Measurements from ENCODE around the gene GRIP2.

GRIP2 gene

DNA sequence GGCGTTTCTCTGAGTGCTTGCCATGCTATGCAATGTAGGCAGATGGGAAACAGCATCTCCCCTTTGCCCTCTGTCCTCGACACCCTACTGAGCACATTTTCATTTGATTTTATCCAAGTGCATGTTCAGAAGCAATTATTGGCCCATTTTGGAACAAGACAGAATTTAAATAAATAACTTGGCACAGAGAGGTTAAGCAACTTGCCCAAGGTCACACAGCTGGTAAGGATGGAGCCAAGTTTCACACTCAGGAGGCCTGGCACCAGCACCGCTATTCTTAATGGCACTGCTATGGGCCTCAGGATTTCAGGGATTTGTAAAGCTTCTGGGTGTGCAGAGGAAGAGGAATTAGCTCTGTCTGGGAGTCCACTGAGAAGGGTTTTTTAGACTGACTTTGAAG is 2.5 kb upstream of the GRIP2 start:
- Histone ChIP-seq H3K27ac (ENCODE audit: low read depth, low read length) (no peak overlapping the region), H3K27me3 (ENCODE audit: control insufficient read depth in 1 of 2, insufficient read depth in 2 of 2, low read length in 2 of 2) (no peaks in the 10 kb centered on the region), H3K36me3 (ENCODE audit: control insufficient read depth in 1 of 2, insufficient read depth in 2 of 2, low read length in 2 of 2) (no peaks in the 10 kb centered on the region), H3K4me1 (ENCODE audit: control insufficient read depth in 1 of 2, insufficient read depth in 2 of 2, low read length in 2 of 2) (peaks cover 4% of the 10 kb centered on the region in 2 donors), H3K9me3 (ENCODE audit: control insufficient read depth in 1 of 2, low read length in 2 of 2) (no peaks in the 10 kb centered on the region), H3K9ac (ENCODE audit: low read depth in 1 of 2, low read length in 2 of 2) (no peak overlapping the region), H3K4me3 (ENCODE audit: low read depth in 1 of 2, low read length in 2 of 2) (no peak overlapping the region)

- Histone ChIP-seq H3K36me3 (ENCODE audit: control insufficient read depth in 1 of 2, insufficient read depth in 2 of 2, low read length in 2 of 2) (no peaks in the 10 kb centered on the region), H3K27ac (ENCODE audit: low read depth, low read length) (no peak overlapping the region), H3K4me1 (ENCODE audit: control insufficient read depth in 1 of 2, insufficient read depth in 2 of 2, low read length in 2 of 2) (no peaks in the 10 kb centered on the region), H3K9ac (ENCODE audit: low read depth in 1 of 2, low read length in 2 of 2) (no peak overlapping the region), H3K4me3 (ENCODE audit: low read depth in 1 of 2, low read length in 2 of 2) (no peak overlapping the region), H3K27me3 (ENCODE audit: control insufficient read depth in 1 of 2, insufficient read depth in 2 of 2, low read length in 2 of 2) (no peaks in the 10 kb centered on the region), H3K9me3 (ENCODE audit: control insufficient read depth in 1 of 2, low read length in 2 of 2) (no peaks in the 10 kb centered on the region)
Observed at GRCh38 chr3:14541646-14542045, 1.5 kb upstream of the GRIP2 start.

- H3K27ac ChIP-seq (ENCODE audit: low read depth, low read length), result no peak overlapping the region
- no peaks in the 10 kb centered on the region for H3K36me3 ChIP-seq (ENCODE audit: control insufficient read depth in 1 of 2, insufficient read depth in 2 of 2, low read length in 2 of 2)
- H3K4me1 ChIP-seq (ENCODE audit: control insufficient read depth in 1 of 2, insufficient read depth in 2 of 2, low read length in 2 of 2), result no peaks in the 10 kb centered on the region
- no peak overlapping the region for H3K4me3 ChIP-seq (ENCODE audit: low read depth in 1 of 2, low read length in 2 of 2)
- H3K9ac ChIP-seq (ENCODE audit: low read depth in 1 of 2, low read length in 2 of 2), result no peak overlapping the region
- H3K27me3 ChIP-seq (ENCODE audit: control insufficient read depth in 1 of 2, insufficient read depth in 2 of 2, low read length in 2 of 2), result no peaks in the 10 kb centered on the region
- no peaks in the 10 kb centered on the region for H3K9me3 ChIP-seq (ENCODE audit: control insufficient read depth in 1 of 2, low read length in 2 of 2)
Observed at GRCh38 chr3:14540821-14541385, 761 bp upstream of the GRIP2 start.

DNA sequence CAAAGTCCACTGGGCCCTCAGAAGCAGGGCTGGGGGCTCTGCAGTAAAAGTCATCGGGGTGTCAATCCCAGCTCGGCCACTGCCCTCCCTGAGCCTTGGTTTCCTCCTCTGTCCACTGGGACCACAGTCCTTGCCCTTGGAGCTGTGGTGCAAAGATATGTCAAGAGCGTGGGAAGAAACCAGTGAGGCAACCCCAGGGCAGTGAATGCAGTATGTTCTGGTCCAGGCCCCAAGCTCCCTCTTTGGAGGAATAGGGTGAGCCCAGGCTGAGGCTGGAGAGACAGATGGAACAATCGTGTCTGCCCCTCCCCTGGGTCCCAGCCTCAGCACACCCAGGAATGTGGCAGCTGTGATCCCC is 779 bp downstream of the GRIP2 start:
- H3K9me3 ChIP-seq (ENCODE audit: control insufficient read depth in 1 of 2, low read length in 2 of 2), result no peaks in the 10 kb centered on the region
- no peak overlapping the region for H3K27ac ChIP-seq (ENCODE audit: low read depth, low read length)
- no peaks in the 10 kb centered on the region for H3K36me3 ChIP-seq (ENCODE audit: control insufficient read depth in 1 of 2, insufficient read depth in 2 of 2, low read length in 2 of 2)
- peaks cover 0 to 3% of the 10 kb centered on the region in 2 donors for H3K27me3 ChIP-seq (ENCODE audit: control insufficient read depth in 1 of 2, insufficient read depth in 2 of 2, low read length in 2 of 2)
- H3K4me1 ChIP-seq (ENCODE audit: control insufficient read depth in 1 of 2, insufficient read depth in 2 of 2, low read length in 2 of 2), result no peaks in the 10 kb centered on the region
- no peak overlapping the region for H3K9ac ChIP-seq (ENCODE audit: low read depth in 1 of 2, low read length in 2 of 2)
- no peak overlapping the region for H3K4me3 ChIP-seq (ENCODE audit: low read depth in 1 of 2, low read length in 2 of 2)

DNA sequence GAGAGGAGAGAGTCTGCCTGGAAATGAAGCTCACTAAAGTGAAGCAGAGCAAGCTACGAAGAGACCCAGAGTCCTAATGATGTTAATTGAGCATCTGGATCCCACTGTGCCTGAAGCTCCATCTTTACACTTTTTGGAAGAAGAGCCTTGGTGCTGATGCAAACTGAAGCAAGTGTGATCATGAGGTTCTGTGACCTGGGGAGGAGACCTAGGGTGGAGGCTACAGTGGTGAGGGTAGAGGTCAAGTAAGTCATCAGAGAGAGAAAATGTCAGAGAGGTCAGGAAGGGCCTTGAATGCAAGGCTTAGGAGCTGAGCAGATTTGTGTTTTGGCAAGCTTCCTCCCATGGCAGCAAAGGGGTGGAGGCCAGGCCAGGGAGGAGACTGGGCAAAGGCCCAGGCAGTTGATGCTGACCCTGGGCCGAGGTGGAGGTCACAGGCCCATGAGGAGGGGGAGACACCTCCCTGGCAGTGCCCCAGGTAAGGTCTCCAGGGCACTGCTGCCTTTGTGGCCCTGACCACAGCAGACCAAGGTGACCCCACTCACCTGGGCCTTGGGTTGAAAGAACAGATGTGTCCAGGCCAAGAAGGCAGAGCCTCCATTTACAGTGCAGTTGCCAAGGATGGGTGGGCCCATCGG is 1.6 kb downstream of the GRIP2 start:
- no peaks in the 10 kb centered on the region for H3K36me3 ChIP-seq (ENCODE audit: control insufficient read depth in 1 of 2, insufficient read depth in 2 of 2, low read length in 2 of 2)
- no peak overlapping the region for H3K27ac ChIP-seq (ENCODE audit: low read depth, low read length)
- no peak overlapping the region for H3K9ac ChIP-seq (ENCODE audit: low read depth in 1 of 2, low read length in 2 of 2)
- H3K4me1 ChIP-seq (ENCODE audit: control insufficient read depth in 1 of 2, insufficient read depth in 2 of 2, low read length in 2 of 2), result no peaks in the 10 kb centered on the region
- no peak overlapping the region for H3K4me3 ChIP-seq (ENCODE audit: low read depth in 1 of 2, low read length in 2 of 2)
- peaks cover 0 to 3% of the 10 kb centered on the region in 2 donors for H3K27me3 ChIP-seq (ENCODE audit: control insufficient read depth in 1 of 2, insufficient read depth in 2 of 2, low read length in 2 of 2)
- H3K9me3 ChIP-seq (ENCODE audit: control insufficient read depth in 1 of 2, low read length in 2 of 2), result no peaks in the 10 kb centered on the region

DNA sequence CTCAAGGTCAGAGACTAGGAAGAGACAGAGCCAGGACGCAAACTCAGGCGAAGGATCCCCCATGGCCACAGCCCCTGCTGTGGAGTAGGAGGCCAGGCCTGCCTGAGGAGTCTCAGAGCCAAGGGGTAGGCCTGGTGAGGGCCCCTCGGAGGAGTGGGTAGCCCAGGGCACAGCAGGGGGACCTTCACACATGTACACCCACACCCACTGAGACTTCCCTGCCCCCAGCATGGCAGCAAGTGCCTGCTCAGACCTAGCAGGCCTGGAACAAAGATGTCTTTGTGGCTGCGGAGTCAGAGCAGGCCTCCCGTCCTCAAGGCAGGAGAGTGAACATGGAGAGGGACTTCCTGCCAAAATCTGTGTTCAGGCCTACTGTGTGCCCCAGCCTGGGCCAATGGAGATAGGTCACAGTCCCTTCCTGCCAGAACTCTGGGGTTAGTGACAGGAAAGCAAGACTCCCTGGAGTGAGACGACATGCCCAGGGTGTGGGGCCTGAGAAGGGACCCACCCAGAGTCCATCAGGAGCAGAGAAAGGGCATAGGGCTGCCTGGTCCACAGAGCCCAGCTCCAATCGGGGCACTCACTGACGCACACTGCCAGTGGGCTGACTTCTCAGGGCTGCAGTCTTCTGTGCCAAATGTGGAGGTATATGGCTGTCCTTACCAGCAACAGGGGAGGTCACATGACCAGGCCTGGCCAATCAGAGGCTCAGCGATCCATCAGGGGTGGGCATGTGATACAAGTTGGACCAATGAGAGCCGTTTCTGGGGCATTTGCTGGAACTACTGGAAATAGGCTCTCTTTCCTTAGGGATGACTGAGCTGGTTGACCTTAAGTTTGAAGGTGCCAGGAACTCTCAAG is 2.3 kb downstream of the GRIP2 start:
- Histone ChIP-seq H3K4me3 (ENCODE audit: low read depth in 1 of 2, low read length in 2 of 2) (no peak overlapping the region), H3K9ac (ENCODE audit: low read depth in 1 of 2, low read length in 2 of 2) (no peak overlapping the region), H3K27me3 (ENCODE audit: control insufficient read depth in 1 of 2, insufficient read depth in 2 of 2, low read length in 2 of 2) (peaks cover 0 to 3% of the 10 kb centered on the region in 2 donors), H3K9me3 (ENCODE audit: control insufficient read depth in 1 of 2, low read length in 2 of 2) (no peaks in the 10 kb centered on the region), H3K27ac (ENCODE audit: low read depth, low read length) (no peak overlapping the region), H3K36me3 (ENCODE audit: control insufficient read depth in 1 of 2, insufficient read depth in 2 of 2, low read length in 2 of 2) (no peaks in the 10 kb centered on the region), H3K4me1 (ENCODE audit: control insufficient read depth in 1 of 2, insufficient read depth in 2 of 2, low read length in 2 of 2) (peaks cover 2 to 7% of the 10 kb centered on the region in 2 donors)

DNA sequence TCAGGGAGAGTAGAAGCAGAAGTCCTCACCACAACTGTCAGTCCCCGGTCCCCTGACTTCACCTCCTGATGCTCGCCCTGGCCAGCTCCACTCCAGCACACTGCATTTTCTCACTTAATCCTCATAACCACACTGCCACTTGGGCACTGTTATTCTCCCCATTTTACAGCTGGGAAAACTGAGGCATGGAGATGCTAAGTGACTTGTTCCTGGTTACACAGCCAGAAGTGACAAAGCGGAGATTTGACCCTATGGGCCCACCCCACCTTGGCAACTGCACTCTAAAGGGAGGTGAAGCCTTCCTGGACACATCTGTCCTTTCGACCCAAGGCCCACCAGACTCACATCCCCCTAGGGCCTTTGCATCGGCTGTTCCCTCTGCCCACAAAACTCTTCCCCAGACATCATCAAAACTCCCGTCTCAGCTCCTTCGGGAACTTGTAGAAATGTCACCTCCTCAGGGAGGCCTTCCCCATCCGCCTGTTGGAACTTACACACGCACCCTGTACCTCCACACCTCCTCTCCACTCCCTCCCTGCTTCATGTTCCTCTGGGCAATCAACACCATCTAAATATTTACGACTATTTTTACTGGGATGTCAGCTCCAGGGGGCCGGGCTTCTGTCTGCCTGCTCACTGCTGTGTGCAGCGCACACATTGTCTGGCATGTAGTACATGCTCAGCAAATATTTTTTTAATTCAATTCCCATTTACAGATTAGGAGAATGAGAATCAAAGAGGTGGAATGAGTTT is 3.1 kb downstream of the GRIP2 start:
- no peak overlapping the region for H3K4me3 ChIP-seq (ENCODE audit: low read depth in 1 of 2, low read length in 2 of 2)
- no peaks in the 10 kb centered on the region for H3K36me3 ChIP-seq (ENCODE audit: control insufficient read depth in 1 of 2, insufficient read depth in 2 of 2, low read length in 2 of 2)
- H3K27me3 ChIP-seq (ENCODE audit: control insufficient read depth in 1 of 2, insufficient read depth in 2 of 2, low read length in 2 of 2), result peaks cover 0 to 3% of the 10 kb centered on the region in 2 donors
- no peak overlapping the region for H3K9ac ChIP-seq (ENCODE audit: low read depth in 1 of 2, low read length in 2 of 2)
- H3K27ac ChIP-seq (ENCODE audit: low read depth, low read length), result no peak overlapping the region
- H3K4me1 ChIP-seq (ENCODE audit: control insufficient read depth in 1 of 2, insufficient read depth in 2 of 2, low read length in 2 of 2), result peaks cover 6 to 10% of the 10 kb centered on the region in 2 donors
- no peaks in the 10 kb centered on the region for H3K9me3 ChIP-seq (ENCODE audit: control insufficient read depth in 1 of 2, low read length in 2 of 2)

GRCh38 chr3:14536055-14536815 is 3.9 kb downstream of the GRIP2 start:
- no peak overlapping the region for H3K4me3 ChIP-seq (ENCODE audit: low read depth in 1 of 2, low read length in 2 of 2)
- H3K9ac ChIP-seq (ENCODE audit: low read depth in 1 of 2, low read length in 2 of 2), result no peak overlapping the region
- peaks cover 7 to 10% of the 10 kb centered on the region in 2 donors for H3K4me1 ChIP-seq (ENCODE audit: control insufficient read depth in 1 of 2, insufficient read depth in 2 of 2, low read length in 2 of 2)
- H3K36me3 ChIP-seq (ENCODE audit: control insufficient read depth in 1 of 2, insufficient read depth in 2 of 2, low read length in 2 of 2), result no peaks in the 10 kb centered on the region
- peaks cover 0 to 3% of the 10 kb centered on the region in 2 donors for H3K27me3 ChIP-seq (ENCODE audit: control insufficient read depth in 1 of 2, insufficient read depth in 2 of 2, low read length in 2 of 2)
- no peaks in the 10 kb centered on the region for H3K9me3 ChIP-seq (ENCODE audit: control insufficient read depth in 1 of 2, low read length in 2 of 2)
- H3K27ac ChIP-seq (ENCODE audit: low read depth, low read length), result no peak overlapping the region

GRCh38 chr3:14535616-14536015 is 4.5 kb downstream of the GRIP2 start:
- Histone ChIP-seq H3K9ac (ENCODE audit: low read depth in 1 of 2, low read length in 2 of 2) (no peak overlapping the region), H3K4me1 (ENCODE audit: control insufficient read depth in 1 of 2, insufficient read depth in 2 of 2, low read length in 2 of 2) (peaks cover 7 to 10% of the 10 kb centered on the region in 2 donors), H3K27ac (ENCODE audit: low read depth, low read length) (no peak overlapping the region), H3K27me3 (ENCODE audit: control insufficient read depth in 1 of 2, insufficient read depth in 2 of 2, low read length in 2 of 2) (peaks cover 0 to 3% of the 10 kb centered on the region in 2 donors), H3K9me3 (ENCODE audit: control insufficient read depth in 1 of 2, low read length in 2 of 2) (no peaks in the 10 kb centered on the region), H3K4me3 (ENCODE audit: low read depth in 1 of 2, low read length in 2 of 2) (no peak overlapping the region), H3K36me3 (ENCODE audit: control insufficient read depth in 1 of 2, insufficient read depth in 2 of 2, low read length in 2 of 2) (no peaks in the 10 kb centered on the region)

Measured in duodenal mucosa (tissue), 2 donors.